GM21528 (cell line): ENCODE results near the gene CALHM1.
A peak's percentile ranks its signal among the peaks of the same experiment; 100 is the strongest.

Experiments
- ATAC-seq: cut with Tn5 transposase; IDR thresholded peaks from one replicate; pipeline ENCODE4 v1.9.1; 2021; ENCODE audit warnings: mild to moderate bottlenecking, moderate library complexity; ENCODE audit not compliant: unreplicated experiment, low FRiP score

CALHM1 gene

DNA sequence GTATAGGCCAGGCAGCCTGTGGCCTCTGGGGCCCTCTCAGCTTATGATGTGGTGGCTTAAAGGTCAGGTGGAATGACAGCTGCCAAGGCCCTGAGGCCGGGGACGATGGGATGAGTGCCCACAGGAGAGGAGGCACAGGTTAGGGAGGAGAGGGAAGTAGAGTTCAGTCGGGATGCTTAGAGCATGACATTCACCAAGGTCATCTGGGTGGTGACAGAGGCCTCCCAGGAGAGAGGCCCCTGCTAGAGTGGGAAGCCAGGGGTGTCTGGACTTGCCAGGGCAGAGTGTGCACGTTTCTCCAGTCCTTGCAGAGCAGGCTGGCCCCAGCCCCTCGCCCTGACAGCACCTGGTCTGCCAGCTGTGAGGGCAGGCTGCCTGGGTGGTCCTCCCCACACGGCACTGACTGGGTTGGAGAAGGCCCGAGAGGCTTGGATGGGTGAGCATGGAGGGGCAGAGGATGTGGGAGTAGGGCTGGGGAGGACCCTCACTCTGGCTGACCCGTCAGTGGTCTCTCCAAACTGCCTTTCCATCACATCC lies 1.5 kb downstream of the CALHM1 start:
- ATAC-seq, result no peak

DNA sequence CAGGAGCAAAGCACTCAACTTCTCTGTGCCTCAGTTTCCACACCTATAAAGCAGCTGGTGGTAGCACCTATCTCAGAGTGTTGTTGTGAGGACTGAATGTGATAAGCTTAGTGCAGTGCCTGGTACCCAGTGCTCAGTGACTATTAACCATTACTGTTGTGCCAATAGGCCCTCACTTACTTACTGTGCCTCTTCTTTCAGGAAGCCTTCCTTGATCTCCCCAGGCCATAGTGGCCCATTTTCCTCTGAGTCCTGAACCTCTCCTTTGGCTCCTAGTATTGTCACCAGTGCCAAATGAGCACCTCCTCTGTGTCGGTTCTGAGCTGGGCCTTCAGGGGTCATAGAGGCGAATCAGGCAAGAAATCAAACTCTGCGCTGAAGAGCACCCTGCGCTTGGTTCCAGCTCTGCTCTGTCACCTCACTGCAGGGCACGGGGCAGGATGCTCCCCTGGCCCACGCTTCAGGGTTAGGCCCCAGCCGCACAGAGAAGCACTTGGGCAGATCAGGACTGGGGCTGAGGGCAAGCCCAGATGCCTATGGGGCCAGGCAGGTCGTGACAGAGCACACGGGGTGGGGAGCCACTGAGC lies 2.5 kb downstream of the CALHM1 start:
- no peak for ATAC-seq

DNA sequence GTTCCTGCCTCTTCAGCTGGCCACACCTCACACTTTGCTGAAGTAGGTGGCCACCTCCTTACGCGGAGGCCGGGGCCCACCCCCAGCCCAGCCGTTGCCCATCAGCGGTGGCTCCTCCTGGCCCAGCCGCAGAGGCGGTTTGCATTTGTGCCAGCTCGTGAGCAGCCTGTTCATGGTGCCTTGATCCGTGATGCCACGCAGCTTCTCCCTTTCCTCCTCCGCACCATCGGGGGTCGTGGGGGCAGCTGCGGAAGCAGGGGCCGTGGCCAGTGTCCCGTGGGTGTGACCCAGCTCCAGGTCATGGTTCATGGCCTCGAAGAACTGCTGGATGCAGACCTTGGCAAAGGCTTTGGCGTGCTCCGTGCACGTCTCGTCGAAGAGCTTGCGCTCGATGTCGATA lies 3.5 kb downstream of the CALHM1 start:
- ATAC-seq, result no peak

DNA sequence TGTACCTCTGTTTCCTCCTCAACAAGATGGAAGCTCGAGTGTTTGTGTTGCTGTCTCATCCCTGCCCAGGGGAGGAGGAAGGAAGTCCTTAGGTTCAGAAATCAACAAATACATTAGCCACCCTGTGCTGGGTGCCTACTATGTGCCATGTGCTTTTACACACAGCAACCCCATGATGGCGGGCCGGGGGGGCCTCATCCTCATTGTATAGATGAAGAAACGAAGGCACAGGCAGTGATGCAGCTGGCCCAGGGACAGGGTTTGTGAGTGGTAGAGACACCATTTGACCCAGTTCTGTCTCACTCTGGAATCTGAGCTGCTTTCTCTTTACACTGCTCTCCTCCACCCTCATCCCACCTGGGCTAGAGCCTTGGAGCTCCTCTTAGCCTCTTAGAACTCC lies 4.7 kb downstream of the CALHM1 start:
- ATAC-seq, result no peak

DNA sequence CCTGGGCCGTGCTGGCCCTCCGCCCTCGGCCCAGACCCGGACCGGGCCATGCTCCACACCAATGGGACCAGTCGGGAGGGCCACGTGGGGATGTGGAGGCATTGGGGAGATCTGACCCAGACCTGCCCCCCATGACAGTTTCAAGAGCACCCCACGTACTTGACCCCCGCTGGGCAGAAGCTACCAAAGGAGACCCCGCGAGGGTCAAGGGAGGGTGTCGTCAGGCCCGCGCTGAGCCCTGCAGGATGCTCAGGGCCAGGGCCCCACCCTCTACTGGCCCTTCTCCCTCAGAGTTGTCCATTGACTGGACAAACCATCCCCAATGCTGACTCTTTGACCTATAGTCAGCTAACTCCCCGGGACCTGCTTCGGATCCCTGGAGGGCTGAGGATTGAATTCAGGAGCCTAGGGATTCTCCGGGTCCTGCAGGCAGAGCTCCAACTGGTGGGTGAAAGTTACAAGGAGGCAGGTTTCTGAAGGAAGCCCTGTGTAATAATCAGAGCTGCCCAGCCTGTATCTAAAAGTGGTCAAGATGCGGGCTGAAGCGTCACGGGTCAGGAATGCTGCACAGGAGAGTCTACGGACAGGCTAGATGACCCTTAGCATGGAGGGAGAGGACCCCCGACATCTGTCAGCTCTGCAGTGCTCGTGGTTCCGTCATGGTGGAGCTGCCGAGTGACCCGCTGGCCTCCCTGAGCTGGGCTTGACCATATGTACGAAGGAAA lies 6.0 kb downstream of the CALHM1 start:
- peak; percentile 10 for ATAC-seq

DNA sequence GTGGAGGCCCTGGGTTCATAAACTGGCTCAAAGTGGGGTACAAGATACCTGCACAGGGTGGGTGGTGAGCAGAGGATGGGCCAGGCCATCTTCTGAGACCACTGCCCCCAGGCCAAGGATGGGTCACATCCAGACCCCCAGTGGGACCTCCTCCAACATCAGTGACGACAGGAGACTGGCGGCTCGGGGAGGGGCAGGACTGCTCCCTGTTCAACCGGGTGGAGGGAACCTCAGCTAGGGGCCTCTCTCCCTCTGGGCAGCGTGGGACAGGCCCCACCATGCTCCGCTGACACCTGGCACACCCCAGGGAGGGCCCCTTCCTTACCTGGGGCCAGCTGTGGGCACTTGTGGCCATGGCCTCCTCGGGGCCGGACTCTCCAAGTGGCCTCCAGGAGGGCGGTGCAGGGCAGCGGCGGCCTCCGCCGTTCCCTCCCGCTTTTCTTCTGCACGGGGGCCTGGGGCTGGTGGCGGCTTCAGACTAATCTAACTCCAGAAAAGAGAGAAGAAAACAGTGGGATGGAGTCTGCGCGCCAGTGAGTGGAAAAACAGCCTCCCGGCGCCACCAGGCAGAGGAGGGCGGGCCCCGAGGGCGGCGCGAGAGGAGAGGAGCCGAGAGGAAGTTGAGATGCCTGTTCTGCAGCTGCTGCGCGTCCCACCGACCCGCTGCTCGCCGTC lies 6.7 kb downstream of the CALHM1 start, which contains the start of gene CALHM2:
Gene CALHM2 (minus strand): TSS at position 540 of the 675 bp plus-strand sequence. CDS start 2,429 bp downstream, outside the sequence.
- ATAC-seq, result peak; percentile 63

DNA sequence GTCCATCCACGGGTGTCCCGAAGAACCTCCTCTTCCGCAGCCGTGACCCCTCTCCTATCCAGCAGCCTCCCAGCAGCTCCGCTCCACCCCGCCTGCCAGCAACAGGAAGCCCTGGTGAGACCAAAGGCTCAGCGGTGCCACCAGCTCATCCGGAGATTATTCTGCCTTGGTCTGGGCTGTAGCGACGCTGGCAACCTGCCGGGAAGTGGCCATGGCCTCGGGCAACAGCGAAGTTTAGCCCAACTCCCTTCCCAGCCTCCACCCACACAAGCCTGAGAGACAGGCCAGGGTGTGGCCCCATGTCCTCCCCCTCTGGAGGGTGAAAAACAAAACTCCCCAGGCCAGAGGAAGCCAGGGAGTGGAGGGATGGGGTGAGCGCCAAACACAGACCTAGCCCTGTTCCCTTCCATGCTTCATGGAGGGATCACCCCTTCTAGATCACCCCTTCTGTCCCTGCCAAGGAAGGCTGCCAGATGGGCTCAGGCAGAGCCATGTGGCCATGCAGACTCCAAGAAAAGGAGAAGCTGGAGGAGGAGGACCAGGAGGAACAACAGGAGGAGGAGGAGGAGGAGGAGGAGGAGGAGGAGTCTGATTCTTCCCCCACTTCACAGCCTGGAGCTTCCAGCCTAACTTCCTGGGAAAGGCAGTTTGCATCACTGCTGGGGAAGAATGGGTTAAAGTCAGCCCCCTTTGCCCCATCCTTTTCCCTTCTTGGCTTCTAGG lies 7.4 kb downstream of the CALHM1 start:
- no peak for ATAC-seq

DNA sequence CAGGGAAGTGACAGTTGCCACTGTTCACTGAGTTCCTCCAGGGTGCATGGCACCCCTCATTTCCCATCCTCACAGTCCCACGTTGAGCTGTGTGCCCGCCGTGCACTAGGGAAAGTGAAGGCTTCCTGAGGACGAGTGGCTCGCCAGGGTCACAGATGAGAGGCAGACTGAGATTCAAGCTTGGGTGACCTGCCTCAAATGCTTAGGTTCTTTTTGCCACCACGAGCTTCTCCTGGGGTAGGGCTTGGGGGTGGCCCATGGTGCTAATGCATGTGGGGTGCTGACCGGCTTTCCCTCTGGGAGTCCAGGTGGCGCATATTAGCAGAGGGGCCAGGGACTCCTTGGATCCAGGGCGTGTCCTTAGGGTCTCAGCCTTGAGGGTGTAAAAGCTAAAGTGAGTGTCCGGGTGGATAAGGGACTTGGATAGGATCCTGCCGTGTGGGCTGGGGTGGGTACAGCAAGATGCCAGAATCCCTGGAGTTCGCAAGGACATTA lies 8.5 kb downstream of the CALHM1 start:
- ATAC-seq, result no peak

DNA sequence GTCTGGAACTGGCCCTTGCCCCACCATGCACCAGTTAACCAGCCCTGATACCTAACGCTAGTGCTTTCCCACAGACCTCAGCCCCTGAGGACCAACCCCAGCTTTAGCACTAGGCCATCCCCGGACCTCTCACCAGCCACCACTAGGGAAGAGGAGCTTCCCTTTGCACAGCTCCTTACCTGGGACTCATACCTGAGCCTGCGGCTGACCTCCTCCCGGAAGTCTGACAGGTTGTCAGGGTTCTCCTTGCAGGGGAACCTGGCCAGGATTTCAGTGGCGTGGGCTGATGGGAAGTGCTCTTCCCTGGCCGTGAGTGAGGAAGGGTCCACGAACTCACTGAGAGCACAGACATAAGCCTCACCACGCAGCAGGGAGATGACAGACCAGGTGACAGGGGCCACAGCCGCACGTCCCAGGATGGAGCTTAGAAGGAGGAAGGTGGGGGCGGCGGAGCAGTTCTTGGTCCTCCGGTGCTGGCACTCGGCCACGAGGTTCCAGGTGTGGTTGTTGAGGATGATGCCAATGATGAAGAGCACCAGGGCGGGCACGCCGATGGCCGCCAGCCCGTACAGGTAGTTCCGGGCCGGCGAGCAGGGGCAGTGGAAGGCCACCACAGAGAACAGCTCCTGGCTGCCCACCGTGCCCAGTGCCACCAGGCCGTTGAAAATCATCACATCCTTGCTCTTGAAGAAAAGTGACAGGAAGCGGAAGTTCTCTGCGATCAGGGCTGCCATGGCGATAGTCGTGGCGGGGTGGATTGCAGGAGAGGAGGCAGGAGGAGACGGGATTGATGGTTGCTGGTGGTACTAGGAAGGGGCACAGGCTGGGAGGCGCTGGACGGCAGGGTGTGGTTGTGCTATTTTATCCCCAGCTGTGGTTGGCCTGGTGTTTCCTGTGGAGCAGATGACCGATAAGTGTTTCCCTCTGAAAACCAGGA lies 9.2 kb downstream of the CALHM1 start:
- ATAC-seq, result no peak

DNA sequence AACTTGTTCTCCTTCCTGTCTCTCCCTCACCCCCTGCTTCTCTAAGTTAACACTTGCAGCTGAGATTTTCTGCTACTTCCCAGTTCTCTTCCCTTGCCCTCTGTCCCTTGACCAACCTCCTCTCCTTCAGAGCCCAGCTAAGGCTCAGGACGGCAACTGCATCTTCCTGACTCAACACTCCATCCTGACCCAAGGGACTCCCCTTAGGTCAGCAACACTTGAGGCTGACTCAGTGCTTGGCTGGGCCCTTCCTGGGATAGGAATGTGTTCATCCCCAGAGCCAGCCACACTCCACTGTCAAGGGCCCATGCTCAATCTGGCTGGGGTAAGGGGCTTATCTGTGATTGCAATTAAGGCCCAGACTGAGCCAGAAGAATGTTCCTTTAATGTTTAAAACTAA lies 10.0 kb downstream of the CALHM1 start:
- ATAC-seq, result no peak

DNA sequence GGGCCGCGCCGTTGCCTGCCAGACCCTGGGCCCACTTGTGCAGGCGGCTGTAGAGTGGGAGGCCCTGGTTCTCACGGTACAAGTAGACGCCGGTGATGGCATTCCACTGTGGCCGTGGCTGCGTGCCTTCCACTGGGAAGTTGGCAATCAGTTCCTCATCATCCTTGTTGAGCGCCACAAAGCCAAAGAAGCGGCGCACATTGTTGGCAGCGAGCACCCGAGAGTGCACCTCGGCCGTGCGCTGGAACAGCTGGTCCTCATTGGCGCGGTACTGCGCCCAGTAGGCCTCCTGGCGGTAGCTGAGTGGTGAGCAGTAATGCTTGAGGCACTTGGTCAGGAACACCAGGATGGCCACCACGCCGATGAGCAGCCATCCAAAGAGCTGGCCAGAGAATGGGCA lies 11.5 kb downstream of the CALHM1 start:
- ATAC-seq, result no peak

DNA sequence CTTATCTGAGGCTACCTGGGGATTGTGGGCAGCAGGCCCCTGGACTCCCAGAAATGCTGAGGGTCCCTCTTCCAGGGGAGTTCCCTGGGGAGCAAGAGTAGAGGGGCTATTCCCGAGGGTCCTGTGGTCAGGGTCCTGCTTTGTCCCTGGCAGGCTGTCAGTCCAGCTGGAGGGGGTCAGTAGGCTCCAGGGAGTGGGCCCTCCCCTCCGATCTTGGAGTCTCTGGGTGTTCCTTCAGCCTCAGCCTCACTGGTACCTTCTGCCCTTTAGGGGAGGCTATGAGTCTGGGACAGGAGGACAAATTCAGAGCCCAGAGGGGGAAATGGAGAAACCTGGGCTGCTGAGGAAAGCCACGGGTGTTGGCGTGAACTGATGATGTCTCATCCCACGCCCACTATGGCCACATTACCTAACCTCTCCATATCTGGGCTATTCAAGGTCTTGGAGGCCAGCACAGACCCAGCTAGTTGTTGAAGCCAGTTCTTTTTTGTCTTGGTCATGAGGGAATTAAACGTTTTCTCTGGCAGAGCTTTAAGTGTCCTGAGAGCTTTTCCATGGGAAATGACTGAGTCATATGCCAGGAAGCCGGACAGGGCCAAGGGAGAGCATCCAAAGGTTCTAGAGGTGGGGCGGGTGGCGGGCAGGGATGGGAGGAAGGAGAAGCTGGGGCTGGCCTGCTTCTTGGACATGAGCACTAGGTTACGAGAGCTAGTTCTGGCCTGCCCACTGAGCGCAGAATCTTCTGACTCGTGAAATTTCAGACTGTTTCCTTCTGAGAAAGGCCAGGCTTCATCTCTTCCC lies 12.7 kb downstream of the CALHM1 start:
- no peak for ATAC-seq

DNA sequence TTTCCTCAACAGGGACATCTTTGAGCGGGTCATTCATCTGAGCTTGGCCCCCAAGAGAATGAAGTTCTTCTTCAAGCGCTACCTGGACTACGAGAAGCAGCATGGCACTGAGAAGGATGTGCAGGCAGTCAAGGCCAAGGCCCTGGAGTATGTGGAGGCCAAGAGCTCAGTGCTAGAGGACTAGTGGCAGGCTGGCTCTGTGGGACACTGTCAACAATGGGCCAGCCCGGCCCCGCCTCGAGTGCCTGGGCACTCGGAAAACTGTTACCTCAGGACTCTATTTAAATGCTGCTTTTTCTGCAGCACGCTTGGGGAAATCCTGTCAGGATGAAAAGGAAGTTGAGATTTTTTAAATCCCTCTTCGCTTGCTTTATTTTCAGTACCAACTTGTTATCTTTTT lies 13.3 kb downstream of the CALHM1 start:
- no peak for ATAC-seq

DNA sequence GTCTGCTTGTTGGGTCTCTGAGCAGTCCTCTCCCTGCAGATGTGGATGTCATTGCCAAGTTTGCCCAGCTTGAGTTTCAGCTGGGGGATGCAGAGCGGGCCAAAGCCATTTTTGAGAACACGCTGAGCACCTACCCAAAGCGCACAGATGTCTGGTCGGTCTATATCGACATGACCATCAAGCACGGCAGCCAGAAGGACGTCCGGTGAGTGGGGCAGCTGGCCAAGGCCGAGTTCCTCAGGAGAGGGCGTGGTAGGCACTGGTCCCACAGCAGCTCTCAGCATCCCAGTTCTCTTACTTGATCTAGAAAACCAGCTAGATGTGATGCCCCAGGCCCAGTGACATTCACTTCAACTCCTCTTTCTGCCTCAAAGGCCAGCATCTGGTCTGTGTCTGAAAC lies 14.2 kb downstream of the CALHM1 start:
- ATAC-seq, result no peak

DNA sequence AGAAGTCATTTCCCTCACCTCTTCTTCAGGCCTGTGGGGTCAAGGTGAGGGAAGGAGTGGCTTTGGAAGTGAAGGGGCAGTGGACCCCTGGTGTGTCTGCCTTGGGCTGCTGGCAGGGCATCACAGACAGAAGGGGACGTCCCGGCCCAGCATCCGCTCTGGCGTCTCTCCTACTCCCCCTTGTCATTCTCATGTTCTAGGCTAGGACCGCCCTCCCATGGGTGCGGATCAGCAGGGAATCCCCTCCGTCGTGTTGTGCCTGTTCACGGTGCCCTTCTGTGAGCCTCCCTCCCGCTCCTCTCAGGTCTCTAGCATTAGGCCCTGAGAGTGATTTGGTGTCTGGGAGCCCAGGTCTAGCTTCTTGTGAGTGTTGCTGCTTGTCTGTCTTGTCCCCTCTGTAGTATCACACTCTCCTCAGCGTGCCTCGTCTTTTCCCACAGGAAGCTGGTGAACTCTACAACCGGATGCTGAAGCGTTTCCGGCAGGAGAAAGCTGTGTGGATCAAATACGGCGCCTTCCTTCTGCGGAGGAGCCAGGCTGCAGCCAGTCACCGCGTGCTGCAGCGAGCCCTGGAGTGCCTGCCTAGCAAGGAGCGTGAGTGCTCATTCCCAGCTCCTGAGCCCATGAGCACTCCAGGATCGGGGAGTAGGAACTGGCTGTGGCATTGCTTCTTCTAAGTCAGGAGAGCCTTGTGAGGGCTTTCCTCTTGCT lies 15.1 kb downstream of the CALHM1 start:
- ATAC-seq, result no peak

DNA sequence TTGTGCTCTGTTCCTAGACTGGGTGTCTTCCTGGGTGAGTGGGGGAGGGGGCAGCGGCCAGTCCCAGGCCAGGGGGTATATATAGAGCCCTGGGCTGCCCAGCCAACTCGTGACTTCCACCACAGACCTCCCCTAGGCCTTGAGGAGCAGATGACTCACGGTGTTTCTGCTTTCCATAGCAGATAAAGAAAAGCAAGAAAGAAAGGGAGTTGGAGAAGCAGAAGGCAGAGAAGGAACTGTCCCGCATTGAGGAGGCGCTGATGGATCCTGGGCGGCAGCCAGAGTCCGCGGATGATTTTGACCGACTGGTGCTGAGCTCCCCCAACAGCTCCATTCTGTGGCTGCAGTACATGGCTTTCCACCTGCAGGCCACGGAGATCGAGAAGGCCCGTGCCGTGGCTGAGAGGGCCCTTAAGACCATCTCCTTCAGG lies 16.7 kb downstream of the CALHM1 start:
- ATAC-seq, result no peak

DNA sequence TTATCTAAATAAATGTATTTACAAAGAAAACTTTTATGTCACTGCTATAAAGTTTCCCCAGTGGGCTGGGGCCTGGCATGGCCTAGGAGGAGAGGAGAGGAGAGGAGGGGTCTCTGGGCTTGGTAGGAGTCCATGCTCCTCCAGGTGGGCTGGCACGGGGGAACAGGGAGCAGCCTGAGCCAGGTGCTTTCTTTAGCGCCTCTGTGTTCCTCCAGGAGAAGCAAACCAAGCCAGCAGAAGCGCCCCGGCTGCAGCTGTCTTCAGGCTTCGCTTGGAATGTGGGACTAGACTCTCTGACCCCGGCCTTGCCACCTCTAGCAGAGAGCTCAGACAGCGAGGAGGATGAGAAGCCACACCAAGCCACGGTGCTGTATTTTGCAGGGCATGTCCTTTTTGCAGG lies 17.1 kb downstream of the CALHM1 start:
- ATAC-seq, result no peak

DNA sequence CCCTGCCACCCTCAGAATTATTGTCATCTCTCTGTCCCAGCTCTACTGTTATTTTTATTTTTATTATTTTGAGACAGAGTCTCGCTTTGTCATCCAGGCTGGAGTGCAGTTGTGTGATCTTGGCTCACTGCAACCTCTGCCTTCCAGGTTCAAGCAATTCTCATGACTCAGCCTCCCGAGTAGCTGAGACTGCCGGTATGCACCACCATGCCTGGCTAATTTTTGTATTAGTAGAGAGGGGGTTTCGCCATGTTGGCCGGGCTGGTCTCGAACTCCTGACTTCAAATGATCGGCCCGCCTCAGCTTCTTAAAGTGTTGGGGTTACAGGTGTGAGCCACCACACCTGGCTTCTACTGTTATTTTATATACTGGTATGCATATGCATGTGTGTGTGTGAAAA lies 17.5 kb downstream of the CALHM1 start:
- ATAC-seq, result no peak
